H9 (cell line): ENCODE measurements around the gene DGKG. TPM values are rescaled to one million over a fixed set of nuclear protein-coding genes. Genes with fewer than 3 reads are reported as not detected.

ENCODE experiments used
- DNase-seq: peaks from one replicate; pipeline ENCODE4 v3.0.0-alpha.2; 2017
- H2AFZ ChIP-seq: one replicate; pipeline ENCODE4 v1.6.1; 2013; ENCODE audit warnings: mild to moderate bottlenecking, low read length, control low read depth, moderate library complexity
- H2AK5ac ChIP-seq: 2 replicates; pipeline ENCODE4 v1.6.1; 2013; ENCODE audit warnings: low read length, control low read depth, mixed read lengths; ENCODE audit not compliant: insufficient read length
- H2BK120ac ChIP-seq: one replicate; pipeline ENCODE4 v1.6.1; 2013; ENCODE audit warnings: low read depth, mild to moderate bottlenecking, low read length, control low read depth, inconsistent platforms; ENCODE audit not compliant: poor library complexity, severe bottlenecking
- H2BK12ac ChIP-seq: 2 replicates; pipeline ENCODE4 v1.6.1; 2013; ENCODE audit warnings: low read length, control low read depth, mixed read lengths, low read depth; ENCODE audit not compliant: insufficient read length
- H2BK15ac ChIP-seq: 2 replicates; pipeline ENCODE4 v1.6.1; 2013; ENCODE audit warnings: low read depth, low read length, control low read depth
- H2BK20ac ChIP-seq: one replicate; pipeline ENCODE4 v1.6.1; 2013; ENCODE audit warnings: low read depth, mild to moderate bottlenecking, low read length, control low read depth, inconsistent platforms; ENCODE audit not compliant: poor library complexity, severe bottlenecking
- H2BK5ac ChIP-seq: 2 replicates; pipeline ENCODE4 v1.6.1; 2013; ENCODE audit warnings: low read length, control low read depth, mixed read lengths; ENCODE audit not compliant: insufficient read length
- H3K14ac ChIP-seq: 2 replicates; pipeline ENCODE4 v1.6.1; 2013; ENCODE audit warnings: low read length, control low read depth; ENCODE audit not compliant: insufficient read depth
- H3K18ac ChIP-seq: 2 replicates; pipeline ENCODE4 v1.6.1; 2013; ENCODE audit warnings: low read depth, mild to moderate bottlenecking, mixed read lengths, low read length, control low read depth; ENCODE audit not compliant: insufficient read length
- H3K23ac ChIP-seq: 2 replicates; pipeline ENCODE4 v1.6.1; 2013; ENCODE audit warnings: low read length, control low read depth, mixed read lengths, low read depth; ENCODE audit not compliant: insufficient read length
- H3K23me2 ChIP-seq: 2 replicates; pipeline ENCODE4 v1.6.1; 2013; ENCODE audit warnings: low read depth, mild to moderate bottlenecking, mixed read lengths, low read length, control low read depth; ENCODE audit not compliant: insufficient read length, poor library complexity, severe bottlenecking
- H3K27ac ChIP-seq: 2 replicates; pipeline ENCODE4 v1.5.1; 2013; ENCODE audit warnings: low read length, control low read depth, mixed read lengths, low read depth; ENCODE audit not compliant: insufficient read length
- H3K27me3 ChIP-seq: 2 replicates; pipeline ENCODE4 v1.6.1; 2013; ENCODE audit warnings: low read length, control low read depth, inconsistent platforms; ENCODE audit not compliant: insufficient read depth
- H3K4ac ChIP-seq: 2 replicates; pipeline ENCODE4 v1.6.1; 2013; ENCODE audit warnings: low read depth, mild to moderate bottlenecking, control low read depth, inconsistent platforms, low read length, moderate library complexity
- H3K4me1 ChIP-seq: 2 replicates; pipeline ENCODE4 v1.6.1; 2013; ENCODE audit warnings: low read length, control low read depth, inconsistent platforms; ENCODE audit not compliant: insufficient read depth
- H3K4me2 ChIP-seq: 2 replicates; pipeline ENCODE4 v1.6.1; 2013; ENCODE audit warnings: low read length, control low read depth, mixed read lengths; ENCODE audit not compliant: insufficient read length, insufficient read depth
- H3K56ac ChIP-seq: 2 replicates; pipeline ENCODE4 v1.6.1; 2013; ENCODE audit warnings: low read depth, mild to moderate bottlenecking, mixed read lengths, low read length, control low read depth; ENCODE audit not compliant: insufficient read length
- H3K79me1 ChIP-seq: 2 replicates; pipeline ENCODE4 v1.6.1; 2013; ENCODE audit warnings: low read depth, mild to moderate bottlenecking, moderate library complexity, low read length, control low read depth, inconsistent platforms; ENCODE audit not compliant: insufficient read depth, poor library complexity, severe bottlenecking
- H3K79me2 ChIP-seq: 2 replicates; pipeline ENCODE4 v1.6.1; 2013; ENCODE audit warnings: low read length, control low read depth, inconsistent platforms; ENCODE audit not compliant: insufficient read depth
- H3K9ac ChIP-seq: 2 replicates; pipeline ENCODE4 v1.6.1; 2013; ENCODE audit warnings: low read length, control low read depth, mixed read lengths; ENCODE audit not compliant: insufficient read length; ENCODE audit errors: extremely low read depth
- H3K9me3 ChIP-seq: one replicate; pipeline ENCODE4 v1.6.1; 2013; ENCODE audit warnings: low read depth, low read length, inconsistent platforms; ENCODE audit not compliant: control insufficient read depth
- H3T11ph ChIP-seq: one replicate; pipeline ENCODE4 v1.6.1; 2013; ENCODE audit warnings: mild to moderate bottlenecking, low read length, control low read depth, inconsistent platforms
- H4K20me1 ChIP-seq: one replicate; pipeline ENCODE4 v1.6.1; 2013; ENCODE audit not compliant: control insufficient read depth, insufficient read length, insufficient read depth
- H4K5ac ChIP-seq: 2 replicates; pipeline ENCODE4 v1.6.1; 2013; ENCODE audit warnings: low read depth, mild to moderate bottlenecking, mixed read lengths, low read length, control low read depth; ENCODE audit not compliant: insufficient read length
- H4K8ac ChIP-seq: replicated peaks from 2 replicates; pipeline ENCODE4 v1.6.1; 2013; ENCODE audit warnings: low read length, control low read depth, mixed read lengths, low read depth; ENCODE audit not compliant: insufficient read length
- H4K91ac ChIP-seq: 2 replicates; pipeline ENCODE4 v1.6.1; 2013; ENCODE audit warnings: low read depth, mild to moderate bottlenecking, moderate library complexity, mixed read lengths, low read length, control low read depth; ENCODE audit not compliant: insufficient read length
- H3K27ac Mint-ChIP-seq, 3 experiments: 2 replicates in 2 of 3; 3 replicates in 1 of 3; pipeline ENCODE4 v1.8.0; 2020 to 2021; ENCODE audit warnings: mixed read lengths in 3 of 3, mild to moderate bottlenecking in 1 of 3, moderate library complexity in 1 of 3
- H3K27me3 Mint-ChIP-seq: 2 replicates; pipeline ENCODE4 v1.8.0; 2021; ENCODE audit warnings: low read depth, mild to moderate bottlenecking, moderate library complexity, mixed read lengths
- H3K36me3 Mint-ChIP-seq, 3 experiments: 2 replicates in 2 of 3; 3 replicates in 1 of 3; pipeline ENCODE4 v1.8.0; 2020 to 2021; ENCODE audit warnings: low read depth in 3 of 3, mixed read lengths in 3 of 3; ENCODE audit not compliant: insufficient read depth in 1 of 3
- H3K4me1 Mint-ChIP-seq, 2 experiments: 2 replicates each; pipeline ENCODE4 v1.8.0; 2020; ENCODE audit warnings: mixed read lengths in 2 of 2
- H3K4me3 Mint-ChIP-seq, 2 experiments: 2 replicates in 1 of 2; 3 replicates in 1 of 2; pipeline ENCODE4 v1.8.0; 2020 to 2021; ENCODE audit warnings: mild to moderate bottlenecking in 2 of 2, mixed read lengths in 2 of 2, moderate library complexity in 1 of 2
- H3K9me3 Mint-ChIP-seq, 2 experiments: 2 replicates in 1 of 2; 3 replicates in 1 of 2; pipeline ENCODE4 v1.8.0; 2020; ENCODE audit warnings: mild to moderate bottlenecking in 2 of 2, mixed read lengths in 2 of 2, moderate library complexity in 1 of 2
- CTCF ChIP-seq: fragments of 200-600 bp; sonication (generic); conservative IDR thresholded peaks from 3 replicates; pipeline ENCODE4 v1.8.0; 2021; ENCODE audit warnings: antibody characterized with exemption, mild to moderate bottlenecking
- WGBS: extraction: QIAGEN DNeasy Blood & Tissue Kit; methylation state at CpG from one replicate; pipeline ENCODE4 v1.1.7; 2013; ENCODE audit warnings: missing lambda C conversion rate, low lambda C conversion rate, mixed read lengths; ENCODE audit not compliant: insufficient read length; ENCODE audit errors: extremely low coverage; 5-methylcytosine and 5-hydroxymethylcytosine counted together
- total RNA-seq: library from RNA; stranded (reverse); gene quantifications from 2 replicates; pipeline ENCODE4 v1.2.1, GENCODE V29; 2021

DGKG gene
- total RNA-seq, 1 experiment from 2014 or later = not detected

- Histone ChIP-seq H2BK12ac (no peak overlapping the region), H2BK5ac (no peak overlapping the region), H3K9ac (no peak overlapping the region), H3K23me2 (no peaks in the 10 kb centered on the region), H3K4me1 (no peaks in the 10 kb centered on the region), H2AFZ (no peak overlapping the region), H4K5ac (no peak overlapping the region), H3K18ac (no peak overlapping the region), H4K8ac (no peak overlapping the region), H3T11ph (no peak overlapping the region), H3K27ac (no peak overlapping the region), H3K4me2 (no peak overlapping the region), H3K9me3 (no peaks in the 10 kb centered on the region), H2BK15ac (no peak overlapping the region), H3K23ac (no peak overlapping the region), H3K79me1 (no peaks in the 10 kb centered on the region), H2AK5ac (no peak overlapping the region), H3K56ac (no peak overlapping the region), H3K4ac (no peak overlapping the region), H3K14ac (no peak overlapping the region), H2BK120ac (no peak overlapping the region), H4K20me1 (no peaks in the 10 kb centered on the region), H4K91ac (no peak overlapping the region), H3K27me3 (no peaks in the 10 kb centered on the region), H2BK20ac (no peak overlapping the region), H3K79me2 (no peaks in the 10 kb centered on the region)
- Mint-ChIP-seq H3K4me3 (no peak overlapping the region), H3K27ac (no peak overlapping the region), H3K9me3 (no peaks in the 10 kb centered on the region), H3K27me3 (peaks cover 68% of the 10 kb centered on the region), H3K4me1 (no peaks in the 10 kb centered on the region), H3K36me3 (no peaks in the 10 kb centered on the region)
- DNase-seq = no peak
- no CpG with 5 or more reads among the region's 3 CpGs for WGBS
- no peak for TF ChIP-seq CTCF
Observed at GRCh38 chr3:186166036-186166435, 196.0 kb downstream of the DGKG start.
